NCI-H1048 (cell line): ENCODE measurements around the gene SLC5A5.

Experiments used
- DNase-seq: peaks from one replicate; lab custom pipeline; 2025; lab: John Stamatoyannopoulos, UW

SLC5A5 gene

DNA sequence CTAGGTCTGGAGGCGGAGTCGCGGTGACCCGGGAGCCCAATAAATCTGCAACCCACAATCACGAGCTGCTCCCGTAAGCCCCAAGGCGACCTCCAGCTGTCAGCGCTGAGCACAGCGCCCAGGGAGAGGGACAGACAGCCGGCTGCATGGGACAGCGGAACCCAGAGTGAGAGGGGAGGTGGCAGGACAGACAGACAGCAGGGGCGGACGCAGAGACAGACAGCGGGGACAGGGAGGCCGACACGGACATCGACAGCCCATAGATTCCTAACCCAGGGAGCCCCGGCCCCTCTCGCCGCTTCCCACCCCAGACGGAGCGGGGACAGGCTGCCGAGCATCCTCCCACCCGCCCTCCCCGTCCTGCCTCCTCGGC lies at the start of gene SLC5A5:
TSS of gene SLC5A5 (plus strand) at position 68 of the 373 bp plus-strand sequence. CDS start 375 bp downstream, outside the sequence.
- no peak for DNase-seq

DNA sequence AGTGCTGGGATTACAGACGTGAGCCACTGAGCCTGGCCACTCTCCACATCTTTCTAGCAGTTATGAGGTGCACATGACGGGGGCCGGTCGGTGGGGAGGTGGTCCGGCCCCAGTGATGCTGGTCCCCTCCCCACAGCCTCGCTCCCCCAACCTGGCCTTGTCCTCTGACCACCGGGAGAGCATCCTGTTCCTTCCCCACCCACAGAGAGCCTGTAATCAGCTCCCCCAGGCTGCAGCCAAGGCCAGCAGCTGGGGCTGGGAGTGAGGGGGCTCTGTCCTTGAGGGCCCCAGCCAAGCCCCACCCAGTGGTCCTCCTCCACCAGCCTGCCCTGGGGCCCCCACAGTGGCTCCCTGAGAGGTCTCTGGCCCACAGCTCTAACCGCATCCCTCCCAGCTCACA lies 47.4 kb upstream of the SLC5A5 start:
- DNase-seq = no peak

DNA sequence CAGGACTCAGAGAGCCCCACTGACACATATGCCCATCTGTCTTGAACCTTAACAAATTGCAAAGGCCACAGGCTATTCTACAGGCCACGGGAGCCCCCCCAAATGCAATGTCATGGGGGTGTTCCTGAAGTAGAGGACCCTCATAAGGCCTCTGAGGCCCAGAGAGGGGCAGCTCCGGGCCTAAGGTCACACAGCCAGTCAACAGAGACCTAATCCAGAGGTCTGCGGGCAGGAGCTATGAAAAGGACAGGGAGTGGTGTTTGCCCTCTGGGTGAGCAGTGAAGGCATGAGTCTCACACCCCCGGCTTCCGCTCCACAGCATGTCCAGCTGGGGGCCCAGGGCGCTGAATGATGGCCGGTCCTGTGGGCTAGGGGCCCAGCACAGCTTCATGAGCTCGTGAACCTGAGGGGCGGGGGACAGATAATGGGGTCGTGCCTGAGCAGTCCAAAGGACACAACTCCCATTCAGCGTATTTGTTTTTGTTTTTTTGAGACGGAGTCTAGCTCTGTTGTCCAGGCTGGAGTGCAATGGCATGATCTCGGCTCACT lies 45.2 kb upstream of the SLC5A5 start:
- DNase-seq = no peak

DNA sequence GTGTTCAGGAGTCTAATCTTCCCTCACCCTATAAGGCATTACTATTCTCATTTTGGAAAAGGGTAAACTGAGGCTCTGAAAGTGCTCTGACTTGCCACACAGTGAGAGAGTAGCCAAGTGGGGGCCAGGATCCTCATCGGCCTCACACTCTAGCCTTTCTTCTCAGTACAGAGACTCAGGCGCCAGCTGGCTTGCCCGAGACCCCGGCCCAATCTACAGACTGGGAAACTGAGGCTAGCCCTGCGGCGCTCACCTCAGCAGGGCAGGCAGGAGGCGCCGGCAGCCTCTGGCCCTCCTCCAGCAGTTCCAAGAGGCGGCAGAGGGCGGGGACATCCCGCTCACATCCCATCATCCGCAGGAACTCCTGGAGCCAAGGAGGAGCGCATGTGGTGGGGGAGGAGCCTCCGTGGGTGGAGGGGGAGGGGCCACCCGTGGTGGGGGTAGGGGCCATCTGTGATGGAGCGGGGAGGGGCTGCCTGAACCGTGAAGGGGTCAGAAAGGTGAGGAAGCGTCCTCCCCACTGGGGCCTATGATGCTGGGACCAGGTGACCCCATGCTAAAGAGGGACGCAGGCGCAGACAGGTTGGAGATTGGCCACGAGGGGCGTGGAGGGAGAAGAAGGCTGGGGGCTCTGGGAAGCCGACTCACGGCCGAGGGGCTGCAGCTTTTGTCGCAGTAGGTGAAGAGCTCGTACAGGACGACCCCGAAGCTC lies 41.7 kb upstream of the SLC5A5 start:
- DNase-seq = no peak

DNA sequence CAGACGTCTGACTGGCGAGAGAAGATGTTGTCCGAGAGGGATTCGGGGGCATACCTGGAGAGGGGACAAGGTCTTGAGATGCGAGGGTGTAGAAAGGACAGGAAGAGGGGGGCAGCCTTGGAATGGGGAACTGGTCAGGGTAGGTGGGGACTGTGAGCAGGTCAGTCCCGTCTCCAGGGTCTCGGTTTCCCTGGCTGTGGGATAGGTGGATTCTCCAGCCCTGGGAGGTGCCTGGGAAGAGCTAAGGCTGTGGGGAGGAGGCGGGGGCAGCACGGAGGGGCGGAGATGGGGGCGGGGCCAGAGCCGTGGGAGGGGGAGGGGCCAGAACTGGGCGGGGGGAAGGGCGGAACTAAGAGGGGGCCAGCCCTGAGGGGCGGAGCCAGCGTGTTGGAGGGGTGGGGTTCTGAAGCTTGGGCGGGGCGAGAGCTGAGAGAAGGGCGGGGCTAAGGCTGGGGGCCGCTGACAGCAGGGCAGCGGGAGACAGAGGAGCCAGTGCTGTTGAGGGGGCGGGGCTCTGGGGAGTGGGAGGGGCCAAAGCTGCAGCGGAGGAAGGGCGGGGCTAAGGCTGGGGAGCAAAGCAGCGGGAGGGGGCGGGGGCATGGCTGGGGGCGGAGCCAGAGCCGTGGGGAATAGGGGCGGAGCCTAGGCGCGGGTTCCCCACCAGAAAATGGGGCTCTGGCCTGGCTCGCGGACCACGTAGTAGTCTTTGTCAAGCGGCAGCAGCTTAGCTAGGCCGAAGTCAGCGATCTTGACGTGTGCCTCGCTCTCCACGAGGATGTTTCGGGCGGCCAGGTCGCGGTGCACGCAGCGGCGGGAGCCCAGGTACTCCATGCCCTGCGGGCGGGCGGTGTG lies 41.0 kb upstream of the SLC5A5 start:
- peak; percentile 63 for DNase-seq

DNA sequence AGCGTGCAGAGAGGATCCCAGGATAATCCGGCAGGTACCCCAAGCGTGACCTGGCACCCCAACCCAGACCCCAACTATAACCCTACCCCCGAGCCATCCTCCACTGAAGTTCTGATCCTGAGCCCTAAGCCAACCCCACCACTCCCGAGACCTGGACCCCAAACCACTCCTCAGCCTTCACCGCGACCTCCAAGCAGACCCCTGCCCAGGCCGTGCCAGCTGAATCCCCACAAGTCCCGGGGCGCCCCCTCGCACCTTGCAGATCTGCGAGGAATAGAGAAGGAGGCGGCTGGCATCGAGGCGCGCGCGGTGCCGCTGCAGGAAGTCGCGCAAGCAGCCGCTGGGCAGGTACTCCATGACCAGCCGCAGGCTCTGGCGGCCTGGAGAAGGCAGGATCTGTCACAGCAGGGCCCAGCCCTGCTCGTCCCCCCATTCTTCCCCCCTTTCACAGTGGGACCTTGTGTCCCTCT lies 40.3 kb upstream of the SLC5A5 start:
- no peak for DNase-seq

DNA sequence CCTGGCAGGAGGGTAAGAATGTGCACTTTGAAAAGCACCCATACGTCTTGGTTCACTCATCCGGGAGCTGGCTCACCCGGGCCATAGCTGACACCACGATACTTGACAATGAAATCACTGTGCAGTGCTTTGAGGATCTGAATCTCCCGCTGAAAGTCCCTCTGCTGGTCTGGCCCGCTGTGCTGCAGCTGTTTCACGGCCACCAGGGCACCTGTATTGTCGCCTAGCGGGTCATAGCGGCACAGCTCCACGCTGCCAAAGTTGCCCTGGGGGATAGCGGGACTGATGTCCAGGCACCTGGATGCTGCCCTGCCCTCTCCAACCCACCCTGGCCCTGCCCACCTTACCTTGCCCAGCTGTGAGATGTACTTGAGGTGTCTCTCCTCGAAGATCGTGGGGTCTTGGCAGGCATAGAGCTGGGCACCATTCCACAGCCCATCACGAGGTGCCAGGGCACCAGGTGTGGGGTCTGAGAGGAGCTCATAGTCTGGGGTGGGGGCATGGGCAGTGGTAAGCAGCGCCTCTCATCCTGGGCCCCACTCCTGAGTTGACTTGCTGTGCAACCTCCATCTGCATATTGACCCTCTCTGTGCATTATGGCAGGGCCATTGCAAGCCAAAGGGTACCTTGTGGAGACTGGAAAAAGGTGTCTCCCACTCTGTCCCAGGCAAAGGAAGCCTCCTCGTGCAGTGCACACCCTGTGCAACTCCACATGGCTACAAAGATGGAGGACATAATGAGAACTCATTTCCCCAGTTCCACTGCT lies 39.1 kb upstream of the SLC5A5 start:
- DNase-seq = no peak

DNA sequence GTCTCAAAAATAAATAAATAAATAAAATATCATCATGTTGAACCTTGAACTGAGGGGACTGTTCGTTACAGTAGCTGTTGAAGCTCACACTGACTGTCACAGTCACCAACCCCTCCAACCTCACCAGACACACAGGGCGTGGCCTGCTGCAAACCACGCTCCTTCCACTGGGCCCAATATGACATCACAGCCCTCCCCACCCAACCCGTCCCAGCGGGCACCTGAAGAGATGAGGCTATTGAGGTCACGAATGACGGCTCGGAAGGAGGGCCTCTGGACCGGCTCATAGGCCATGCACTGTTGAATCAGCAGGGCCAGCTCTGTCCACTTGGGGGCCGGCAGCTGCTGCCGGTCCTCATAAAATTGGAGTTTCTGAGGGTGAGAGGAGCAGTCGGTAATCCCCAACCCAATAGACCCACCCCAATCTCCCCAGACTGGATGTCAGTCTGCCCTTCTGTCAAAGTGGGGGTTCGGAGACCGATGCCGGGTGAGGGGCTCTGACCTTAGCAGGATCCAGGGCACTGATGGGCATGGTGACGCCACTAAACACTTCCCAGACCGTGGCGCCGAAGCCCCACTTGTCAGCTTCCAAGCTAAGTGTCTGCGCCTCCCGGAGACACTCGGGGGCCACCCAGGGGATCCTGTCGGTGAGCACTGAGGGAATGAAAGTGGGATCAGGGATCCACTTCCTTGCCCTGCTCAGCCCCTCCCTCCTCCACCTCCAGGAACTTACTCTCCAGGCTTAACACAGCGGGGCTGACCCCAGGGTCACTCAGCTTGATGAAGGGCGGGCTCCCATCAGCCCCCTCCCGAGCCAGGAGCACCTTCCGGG lies 37.2 kb upstream of the SLC5A5 start:
- no peak for DNase-seq

DNA sequence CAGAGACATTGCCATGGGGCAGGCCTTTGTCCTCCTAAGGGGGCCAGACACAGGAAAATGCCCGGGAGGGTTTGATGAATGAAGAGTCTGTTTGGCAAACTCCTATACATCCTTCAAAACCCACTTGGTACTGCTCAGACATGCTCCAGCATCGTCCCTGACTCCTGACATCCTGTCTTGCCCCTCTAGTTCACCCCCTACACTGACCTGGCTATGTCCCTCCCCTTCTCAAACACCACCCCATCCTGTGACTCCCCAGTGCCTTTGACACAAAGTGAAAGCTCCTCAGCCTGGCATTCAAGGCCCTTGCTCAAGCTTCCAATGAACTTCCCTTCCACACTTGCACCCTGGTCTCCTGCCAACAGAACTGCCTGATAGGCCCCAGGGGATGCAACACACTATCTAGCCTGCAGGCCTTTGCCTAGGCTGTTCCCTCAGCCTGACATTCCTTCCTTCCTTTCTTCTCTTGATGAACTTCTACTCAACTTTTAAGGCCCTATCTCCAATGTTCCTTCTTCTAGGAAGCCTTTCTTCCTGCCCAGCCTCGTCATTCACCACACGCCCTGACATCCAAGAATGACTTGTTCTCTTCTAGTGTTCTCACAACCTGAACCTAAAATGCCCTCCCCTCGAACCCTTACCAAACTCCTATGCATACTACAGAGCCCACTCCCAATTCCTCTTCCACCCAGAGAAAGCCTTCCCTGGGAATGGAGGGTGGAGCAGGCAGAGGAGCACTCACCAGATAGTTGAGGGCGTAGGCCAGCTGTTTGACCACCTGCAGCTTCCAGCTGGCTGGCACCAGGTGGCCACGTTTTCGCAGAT lies 36.4 kb upstream of the SLC5A5 start:
- no peak for DNase-seq

DNA sequence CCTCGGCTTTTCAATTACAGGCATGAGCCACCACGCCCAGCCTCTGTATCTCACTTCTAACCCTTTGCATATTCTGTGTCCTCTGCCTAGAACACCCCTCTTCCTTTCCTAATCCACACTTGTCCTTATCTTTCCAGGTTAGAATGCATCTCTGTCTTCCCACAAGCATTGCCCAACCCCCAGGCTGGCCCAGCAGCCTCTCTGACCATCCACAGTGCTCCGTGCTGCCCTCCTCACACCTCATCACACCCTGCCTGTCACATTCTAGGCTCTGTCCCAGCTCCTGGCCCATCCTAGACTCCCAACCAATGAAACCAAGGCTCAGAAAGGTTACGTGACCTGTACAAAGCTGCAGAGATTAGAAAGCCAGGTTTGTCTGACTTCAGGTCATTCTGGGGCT lies 35.2 kb upstream of the SLC5A5 start:
- DNase-seq = no peak

DNA sequence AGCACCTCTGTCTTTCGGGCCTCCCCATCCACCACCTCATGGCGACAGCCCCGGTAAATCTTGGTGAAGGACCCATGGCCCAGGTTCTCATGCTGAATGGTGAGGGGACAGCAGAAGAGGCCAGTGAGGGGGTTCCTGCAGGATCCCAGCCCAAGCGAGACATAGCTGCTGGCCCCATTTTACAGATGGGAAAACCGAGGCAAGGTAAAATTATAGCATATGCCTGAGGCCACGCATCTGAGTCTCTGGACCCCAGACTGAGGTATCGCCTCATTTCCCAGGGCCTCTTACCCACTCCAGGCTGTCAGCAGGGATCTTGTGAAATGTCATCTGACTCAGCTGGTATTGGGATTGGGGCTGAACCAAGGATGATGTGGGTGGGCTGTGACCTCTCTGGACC lies 33.8 kb upstream of the SLC5A5 start:
- DNase-seq = no peak

DNA sequence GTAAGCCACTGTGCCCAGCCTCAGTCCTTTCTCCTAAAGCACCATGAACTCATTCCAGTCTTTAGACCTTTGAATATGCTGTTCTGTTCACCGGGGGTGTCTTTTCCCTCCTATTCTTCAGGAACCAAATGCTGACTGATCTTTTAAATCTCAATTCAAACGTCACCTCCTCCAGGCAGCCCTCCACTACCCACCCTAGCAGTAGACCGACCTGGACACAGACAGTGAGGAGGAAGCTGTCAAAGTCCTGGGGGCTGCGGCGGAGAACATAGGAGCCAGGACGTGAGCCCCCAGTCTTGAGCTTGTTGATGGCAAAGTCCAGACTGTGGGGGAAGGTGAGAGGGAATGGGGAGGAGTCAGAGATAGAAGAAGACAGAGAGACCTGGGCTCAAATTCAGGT lies 31.7 kb upstream of the SLC5A5 start:
- no peak for DNase-seq

DNA sequence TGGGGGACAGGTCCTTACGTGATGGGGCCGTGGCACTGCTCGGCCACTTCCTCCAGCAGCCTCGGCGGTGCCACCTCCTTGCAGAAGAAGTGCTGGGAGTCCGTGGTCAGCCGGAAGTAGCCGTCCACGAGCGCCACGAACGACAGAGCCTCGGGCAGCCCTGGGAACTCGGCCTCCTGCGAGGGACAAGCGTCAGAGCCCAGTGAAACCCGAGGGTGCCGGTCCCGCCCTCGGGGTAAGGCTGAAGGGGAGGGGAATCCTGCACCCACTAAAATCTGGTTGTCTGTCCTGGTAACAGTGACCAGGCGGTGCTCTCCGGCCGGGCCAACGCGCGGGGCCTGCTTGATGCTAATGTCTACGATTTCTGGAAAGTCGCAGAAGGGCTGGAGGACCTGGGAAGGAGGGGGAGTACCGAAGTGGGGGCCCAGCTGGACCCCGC lies 30.4 kb upstream of the SLC5A5 start:
- no peak for DNase-seq

DNA sequence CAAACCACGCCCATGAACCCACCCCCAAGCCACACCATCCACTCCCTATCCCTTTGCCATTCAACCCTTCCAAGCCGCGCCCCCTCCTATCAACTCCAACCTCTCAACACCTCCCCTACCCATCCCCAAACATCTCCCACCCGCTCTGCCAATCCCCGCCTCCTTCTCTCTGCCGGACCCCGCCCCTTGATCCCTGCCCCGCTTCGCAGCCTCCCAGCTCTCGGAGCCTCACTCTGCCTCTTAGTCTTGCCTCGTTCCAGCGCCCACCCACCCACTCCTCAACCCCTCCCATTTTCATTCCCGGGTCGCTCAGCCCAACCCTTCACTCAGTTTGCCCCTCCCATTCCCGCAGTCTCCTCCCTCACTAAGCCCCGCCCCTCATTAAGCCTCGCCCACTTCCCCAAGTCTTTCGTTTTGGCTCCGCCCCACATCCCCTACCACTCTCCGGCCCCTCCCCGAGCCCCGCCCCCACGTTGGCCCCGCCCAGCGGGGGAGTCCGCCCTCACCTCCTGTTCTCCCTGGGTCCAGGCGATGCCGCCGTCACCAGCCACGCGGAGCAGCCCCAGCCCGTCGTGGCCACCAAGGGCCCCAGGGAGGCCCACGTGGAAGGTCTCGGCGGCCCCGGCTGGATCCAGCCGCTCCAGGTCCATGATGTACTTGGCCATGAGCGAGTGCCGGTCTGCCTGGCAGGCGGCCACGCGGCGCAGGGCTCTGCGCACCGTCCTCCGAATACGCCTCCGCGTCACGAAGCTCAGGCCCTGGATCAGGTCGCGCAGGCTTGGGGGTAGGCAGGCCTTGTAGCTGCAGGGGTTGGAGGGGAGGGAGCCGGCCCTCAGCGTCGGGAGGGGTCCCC lies 29.7 kb upstream of the SLC5A5 start:
- peak; percentile 81 for DNase-seq

DNA sequence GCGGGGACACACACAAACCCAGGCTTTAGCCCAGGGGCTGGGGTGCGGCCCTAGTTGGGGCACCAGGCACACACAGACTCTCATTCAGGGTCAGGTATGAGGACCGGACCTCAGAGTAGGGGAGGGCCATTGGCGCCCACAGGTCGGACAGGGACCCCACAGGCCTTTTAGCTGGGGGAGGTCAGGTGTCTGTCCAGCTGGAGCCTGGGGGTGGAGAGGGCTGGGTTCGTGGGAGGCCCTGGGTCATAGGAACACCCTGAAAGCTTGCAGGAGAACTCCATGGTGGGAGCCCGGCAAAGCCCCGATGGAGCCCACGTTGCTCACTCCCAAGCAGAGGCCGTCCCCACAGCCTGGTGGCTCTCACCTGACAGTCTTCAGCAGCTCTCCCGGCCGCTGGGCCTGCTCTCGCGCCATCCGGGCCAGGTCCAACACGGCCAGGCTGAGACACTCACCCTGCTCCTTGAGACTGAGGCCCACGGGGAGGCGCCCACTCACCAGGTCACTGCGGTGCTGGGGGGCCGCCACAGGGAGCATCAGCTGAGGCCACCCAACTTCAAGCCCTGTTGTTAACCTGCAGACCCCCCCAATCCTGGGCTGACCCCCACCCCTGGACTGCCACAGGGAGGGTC lies 29.0 kb upstream of the SLC5A5 start:
- no peak for DNase-seq

DNA sequence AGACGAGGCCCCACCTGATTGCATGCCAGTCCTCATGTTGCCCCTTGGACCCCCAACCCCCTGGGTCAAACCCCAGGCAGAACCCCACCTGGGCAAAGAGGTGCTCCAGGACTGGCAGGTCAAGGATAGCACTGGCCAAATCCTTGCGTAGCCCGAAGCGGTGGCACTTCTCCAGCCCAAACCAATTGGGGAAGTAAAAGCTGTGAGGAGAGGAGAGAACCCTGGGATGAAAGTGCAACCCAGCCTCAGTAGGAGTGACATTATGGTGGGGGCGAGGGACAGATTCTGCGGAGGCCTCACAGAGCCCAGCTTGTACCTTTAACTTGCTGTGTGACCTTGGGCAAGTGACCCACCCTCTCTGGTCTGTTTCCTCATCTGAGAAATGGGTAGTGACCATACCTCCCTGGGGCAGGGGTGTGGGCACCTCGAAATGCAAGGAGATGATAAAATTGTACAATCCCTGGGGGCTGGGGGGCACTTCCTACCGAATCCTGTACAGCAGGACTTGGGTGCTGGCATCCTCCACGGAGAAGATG lies 28.4 kb upstream of the SLC5A5 start:
- DNase-seq = no peak

DNA sequence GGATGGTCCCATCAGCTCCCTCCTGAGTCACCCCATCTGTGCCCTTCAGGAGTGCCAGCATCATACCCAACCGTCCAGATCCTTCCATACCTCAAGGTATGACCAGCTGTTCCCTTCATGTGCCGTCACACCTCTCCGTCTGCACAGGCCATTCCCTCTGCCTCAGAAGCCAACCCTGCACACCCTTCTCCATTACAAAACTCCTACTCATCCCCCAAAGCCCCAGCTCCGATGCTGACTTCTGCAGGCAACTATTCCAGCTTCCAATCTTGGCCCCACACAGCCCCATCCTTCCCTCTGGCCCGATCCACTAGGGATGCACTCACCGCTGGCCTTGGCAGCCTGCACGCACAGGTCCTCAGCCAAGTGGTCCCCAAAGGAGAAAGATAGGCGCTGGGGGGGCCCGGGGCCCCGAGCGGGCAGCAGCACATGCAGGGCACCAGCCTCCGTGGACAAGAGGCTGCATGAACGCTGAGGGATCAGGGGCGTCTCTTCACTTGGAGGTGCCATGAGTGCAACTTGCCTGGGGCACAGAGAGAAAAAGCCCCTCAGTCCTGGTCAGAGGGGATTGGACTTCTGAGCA lies 27.7 kb upstream of the SLC5A5 start:
- no peak for DNase-seq

DNA sequence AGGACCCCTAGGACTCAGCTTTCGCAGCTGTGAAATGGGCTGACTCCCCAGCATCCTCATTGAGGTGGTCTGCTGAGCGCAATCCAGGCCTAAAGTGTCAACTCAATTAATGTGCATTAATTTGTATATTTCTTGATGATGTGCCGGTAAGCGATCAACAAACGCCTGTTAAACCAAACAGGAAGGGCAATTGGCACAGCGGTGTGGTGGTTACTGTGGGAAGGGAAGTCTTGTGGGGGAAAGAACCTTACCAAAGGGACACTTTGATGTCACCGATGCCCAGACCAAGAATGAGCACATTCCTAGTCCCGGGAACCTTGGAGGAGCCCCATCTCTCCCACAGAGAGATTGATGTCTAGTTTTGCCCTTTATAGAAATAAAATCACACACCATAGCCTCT lies 25.6 kb upstream of the SLC5A5 start:
- DNase-seq = no peak
